ENCODE measurements around the gene TNFRSF12A.

- TF ChIP-seq CTCF (IDR thresholded peaks at IDR 0.05) (no peak), POLR2AphosphoS5 (IDR thresholded peaks at IDR 0.05; ENCODE audit: low read depth, low read length) (no peak), REST (IDR thresholded peaks at IDR 0.05; ENCODE audit: insufficient read depth in 1 of 2, low read depth in 2 of 2, low read length in 1 of 2) (no peak), SIN3A (IDR thresholded peaks at IDR 0.05; ENCODE audit: borderline replicate concordance, insufficient read depth, low read depth, low read length) (no peak)
Observed at GRCh38 chr16:2985462-2985861, 34.7 kb upstream of the TNFRSF12A start.
